COLO668 (cell line): Measurements from ENCODE around the gene NOS3.
"Not testable (repeated sequence)": the region's sequence is repeated elsewhere in the genome, so short reads cannot be mapped to it uniquely, and the experiment has no call there.

Experiments
- DNase-seq: peaks from one replicate; lab custom pipeline; 2025; ENCODE audit not compliant: unreplicated experiment; lab: John Stamatoyannopoulos, UW

Gene NOS3

DNA sequence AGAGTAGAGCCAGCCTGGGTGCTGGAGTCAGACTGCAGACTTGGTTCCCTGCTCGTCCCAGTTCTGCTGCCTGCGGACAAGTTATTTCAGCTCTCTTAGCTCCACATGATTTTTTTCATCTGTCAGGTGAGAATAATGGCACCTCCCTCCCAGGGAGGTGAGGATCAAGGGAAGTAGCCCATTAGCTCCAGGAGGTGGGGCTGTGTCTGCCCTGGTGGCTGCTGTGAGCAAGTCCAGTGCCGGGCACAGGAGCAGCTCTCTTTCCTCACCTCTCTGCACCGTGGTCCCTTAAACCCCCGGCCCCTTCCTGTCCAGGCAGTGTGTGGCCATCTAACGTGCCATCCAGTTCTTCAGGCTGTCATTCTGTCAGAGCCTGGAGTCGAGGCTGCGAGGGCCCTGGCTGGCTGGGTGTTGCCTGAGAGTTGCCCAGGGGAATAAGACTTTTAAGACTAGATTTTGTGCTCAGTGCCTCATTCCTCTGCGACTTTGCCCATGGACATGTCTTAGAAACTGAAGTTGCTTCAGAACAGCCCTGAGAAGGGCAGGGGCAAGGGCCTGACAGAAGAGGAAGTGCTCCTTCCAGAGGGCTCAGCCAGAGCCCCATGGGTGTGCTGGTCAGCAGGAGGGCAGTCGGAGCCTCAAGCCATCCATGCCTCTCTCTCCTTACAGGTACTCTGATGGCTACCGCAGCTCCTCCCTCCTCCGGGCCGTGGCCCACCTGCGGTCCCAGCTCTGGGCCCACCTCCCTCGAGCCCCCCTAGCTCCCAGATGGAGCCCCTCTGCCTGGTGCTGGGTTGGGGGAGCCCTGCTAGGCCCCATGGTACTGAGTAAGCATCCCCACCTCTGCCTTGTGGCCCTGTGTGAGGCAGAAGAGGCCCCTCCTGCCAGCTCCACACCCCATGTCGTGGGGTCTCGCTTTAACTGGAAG, 42.4 kb downstream of the NOS3 start:
- no peak for DNase-seq

DNA sequence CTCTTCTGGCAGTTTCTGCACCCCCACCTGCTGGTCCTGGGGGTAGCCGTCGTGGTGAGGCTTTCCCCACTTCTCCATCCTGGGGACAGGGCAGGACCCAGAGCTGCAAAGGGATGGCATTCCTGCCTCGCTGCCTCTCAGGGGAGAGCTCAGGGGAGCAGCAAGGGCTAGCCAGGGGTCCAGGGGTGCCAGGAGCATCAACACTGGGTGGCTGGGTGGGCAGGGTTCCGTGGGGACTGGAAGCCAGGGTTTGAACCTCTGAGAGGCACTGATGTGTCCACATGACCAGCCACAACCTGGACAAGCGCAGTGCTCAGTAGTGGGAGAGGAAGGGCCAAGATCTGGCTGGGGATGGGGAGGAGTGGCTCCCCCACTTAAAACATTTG, 43.0 kb downstream of the NOS3 start:
- DNase-seq: no peak

DNA sequence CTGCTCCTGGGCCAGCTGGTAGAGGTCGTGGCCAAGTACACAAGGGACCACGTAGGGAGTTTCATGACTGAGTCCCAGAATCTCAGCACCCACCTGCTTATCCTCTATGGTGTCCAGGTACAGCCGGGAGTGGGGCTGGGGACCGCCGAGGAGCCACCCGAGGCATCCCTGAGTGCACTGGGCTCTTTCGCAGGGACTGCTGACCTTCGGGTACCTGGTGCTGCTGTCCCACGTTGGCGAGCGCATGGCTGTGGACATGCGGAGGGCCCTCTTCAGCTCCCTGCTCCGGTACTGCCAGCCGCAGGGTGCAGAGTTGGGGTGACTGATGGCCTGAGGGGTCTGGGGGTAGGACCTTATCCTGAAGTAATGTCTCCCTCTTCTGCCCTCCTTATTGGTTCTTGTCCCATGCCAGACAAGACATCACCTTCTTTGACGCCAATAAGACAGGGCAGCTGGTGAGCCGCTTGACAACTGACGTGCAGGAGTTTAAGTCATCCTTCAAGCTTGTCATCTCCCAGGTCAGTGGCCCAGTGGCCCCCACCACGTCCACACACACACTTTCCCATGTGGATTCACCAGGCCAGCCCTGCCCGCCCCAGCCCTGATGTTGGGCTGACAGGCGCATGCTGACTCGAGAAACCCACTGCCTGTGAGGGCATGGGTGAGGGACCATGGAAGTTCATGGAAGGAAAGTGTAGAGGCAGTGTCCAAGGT, 43.7 kb downstream of the NOS3 start:
- DNase-seq: no peak

DNA sequence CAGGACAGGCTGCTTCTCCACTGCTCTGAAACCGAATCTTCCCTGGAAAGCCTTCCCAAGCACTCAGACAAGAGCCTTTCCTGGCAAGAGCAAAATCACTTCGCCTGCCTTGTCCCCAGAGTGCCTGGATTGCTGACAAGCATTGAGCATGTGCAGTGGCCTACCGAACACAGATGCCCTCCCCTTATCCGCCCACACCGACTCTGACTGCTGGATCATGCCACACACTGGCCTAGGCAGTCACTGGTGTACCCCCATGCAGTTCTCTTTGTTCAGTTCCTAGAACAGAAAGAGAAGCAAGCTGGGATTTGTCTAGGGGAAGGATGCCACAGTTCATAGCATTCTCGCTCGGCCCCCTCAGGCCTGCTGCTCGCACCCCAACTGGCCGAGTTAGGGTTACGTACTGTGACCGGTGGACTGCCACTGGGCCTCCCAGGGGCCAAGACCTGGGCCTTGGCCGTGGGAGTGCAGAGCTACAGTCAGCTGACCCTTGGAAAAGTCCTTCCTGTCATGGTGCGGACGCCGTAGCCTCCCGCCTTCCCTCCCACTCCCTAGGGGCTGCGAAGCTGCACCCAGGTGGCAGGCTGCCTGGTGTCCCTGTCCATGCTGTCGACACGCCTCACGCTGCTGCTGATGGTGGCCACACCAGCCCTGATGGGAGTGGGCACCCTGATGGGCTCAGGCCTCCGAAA, 44.4 kb downstream of the NOS3 start:
- DNase-seq: no peak

DNA sequence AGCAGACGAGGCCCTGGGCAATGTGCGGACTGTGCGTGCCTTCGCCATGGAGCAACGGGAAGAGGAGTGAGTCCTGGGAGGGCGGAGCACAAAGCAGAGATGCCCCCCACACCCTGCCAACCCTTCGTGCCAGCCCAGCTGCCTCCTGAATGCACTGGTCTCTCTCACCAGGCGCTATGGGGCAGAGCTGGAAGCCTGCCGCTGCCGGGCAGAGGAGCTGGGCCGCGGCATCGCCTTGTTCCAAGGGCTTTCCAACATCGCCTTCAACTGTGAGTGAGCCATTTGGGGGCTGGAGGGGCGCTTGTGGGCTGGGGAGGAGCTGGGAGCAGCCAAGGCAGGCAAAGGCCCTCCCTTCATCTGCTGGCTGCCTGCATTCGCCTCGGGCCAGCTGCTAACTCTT, 45.1 kb downstream of the NOS3 start:
- no peak for DNase-seq

DNA sequence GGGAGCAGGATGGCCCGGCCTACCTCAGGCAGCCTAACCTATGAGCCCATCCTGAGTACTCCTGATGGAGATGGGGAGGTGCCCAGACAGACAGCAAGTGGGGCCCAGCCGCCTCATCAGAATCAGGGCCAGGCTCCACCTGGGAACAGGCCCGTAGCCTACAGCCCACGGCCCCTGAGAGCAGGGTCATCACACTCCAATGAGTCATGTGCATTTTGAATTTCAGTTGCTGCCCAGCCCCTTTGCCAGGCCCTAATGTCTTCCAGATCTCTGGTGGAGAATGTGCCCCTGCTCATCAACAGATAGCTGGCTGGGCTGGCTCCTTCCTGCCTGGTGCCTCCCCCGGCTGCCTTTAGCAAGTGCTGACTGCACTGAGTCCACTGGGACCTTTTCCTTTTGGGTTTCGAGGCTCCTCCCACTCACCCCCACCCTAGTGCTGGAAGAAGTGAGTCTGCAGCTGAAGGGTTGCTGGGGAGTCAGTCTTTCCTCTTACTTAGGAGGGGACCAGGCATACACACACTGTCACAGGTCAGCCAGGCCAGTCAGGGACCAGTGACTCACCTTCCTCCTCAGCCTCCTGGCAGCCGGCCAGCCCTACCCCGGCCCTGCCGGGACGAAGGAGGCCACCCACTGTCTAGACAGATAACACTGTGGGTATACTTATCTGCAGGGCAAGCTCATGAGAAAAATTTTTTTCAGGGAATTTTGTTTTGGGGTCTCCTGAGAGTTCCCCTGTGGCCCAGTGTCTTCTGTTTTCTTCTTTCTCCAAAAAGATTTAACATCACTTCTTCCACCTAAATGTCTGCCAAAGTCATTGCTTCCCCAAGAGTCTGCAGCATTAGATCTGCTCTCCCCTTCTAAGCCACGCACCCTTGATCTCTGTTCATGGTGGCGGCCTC, 48.4 kb downstream of the NOS3 start:
- DNase-seq: peak; percentile 77

DNA sequence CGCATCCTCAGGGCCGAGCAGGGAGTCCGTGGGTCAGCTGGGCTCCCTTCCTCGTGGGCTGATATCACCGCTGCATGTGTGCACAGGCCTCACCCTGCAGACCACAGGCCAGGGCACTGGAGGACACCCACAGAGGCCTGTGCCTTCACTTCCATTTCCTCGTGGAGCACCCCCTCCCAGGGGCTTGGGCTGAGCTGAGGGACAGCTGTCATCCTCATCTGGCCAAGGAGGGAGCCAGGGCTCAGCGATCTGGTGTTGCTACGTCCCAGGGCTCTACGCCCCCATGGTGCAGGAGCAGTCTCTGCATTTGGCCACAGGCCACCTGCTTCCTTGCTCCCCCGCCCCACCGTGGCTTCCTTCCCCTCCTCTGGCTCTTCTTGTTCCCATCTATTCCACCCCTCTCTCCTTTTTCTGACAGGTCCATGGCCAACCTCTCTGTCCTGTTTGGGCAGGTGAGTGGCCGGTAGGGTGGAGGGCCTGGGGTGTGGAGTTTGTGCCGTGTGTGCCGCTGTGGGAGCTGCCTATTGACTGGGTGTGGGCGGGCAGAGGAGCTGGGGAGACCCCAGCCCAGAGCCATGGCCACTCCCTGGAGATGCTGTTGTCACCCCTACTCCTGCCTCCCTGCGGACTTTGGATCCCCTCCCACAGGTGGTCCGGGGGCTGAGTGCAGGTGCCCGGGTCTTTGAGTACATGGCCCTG, 49.2 kb downstream of the NOS3 start:
- no peak for DNase-seq

DNA sequence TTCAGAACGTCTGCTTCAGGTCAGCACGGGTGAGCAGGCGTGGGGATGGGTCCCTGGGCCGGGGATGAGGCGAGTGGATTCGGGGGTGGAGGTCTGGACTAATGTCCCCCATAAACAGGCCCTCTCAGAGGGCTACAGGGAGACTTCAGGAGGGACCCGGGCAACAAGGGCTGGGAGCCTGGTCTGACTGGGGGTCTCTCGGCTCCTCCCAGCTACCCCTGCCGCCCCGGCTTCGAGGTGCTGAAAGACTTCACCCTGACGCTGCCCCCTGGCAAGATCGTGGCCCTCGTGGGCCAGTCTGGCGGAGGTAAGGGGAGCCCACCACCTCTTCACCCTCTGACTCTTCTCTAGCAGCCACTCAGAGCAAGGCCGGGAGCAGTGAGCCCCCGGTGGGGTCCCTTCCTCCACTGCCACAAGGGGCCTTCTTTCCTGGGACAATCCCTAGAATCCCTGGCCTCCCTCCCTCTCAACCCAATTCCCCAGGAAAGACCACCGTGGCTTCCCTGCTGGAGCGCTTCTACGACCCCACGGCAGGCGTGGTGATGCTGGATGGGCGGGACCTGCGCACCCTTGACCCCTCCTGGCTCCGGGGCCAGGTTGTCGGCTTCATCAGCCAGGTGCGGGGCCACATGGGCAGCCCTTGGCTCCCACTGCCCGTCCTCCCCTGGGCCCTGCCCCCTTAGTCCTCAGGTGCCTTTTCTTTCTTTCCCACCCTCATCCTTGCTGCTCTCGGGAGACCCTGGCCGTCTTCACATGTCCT, 50.0 kb downstream of the NOS3 start:
- DNase-seq: no peak

DNA sequence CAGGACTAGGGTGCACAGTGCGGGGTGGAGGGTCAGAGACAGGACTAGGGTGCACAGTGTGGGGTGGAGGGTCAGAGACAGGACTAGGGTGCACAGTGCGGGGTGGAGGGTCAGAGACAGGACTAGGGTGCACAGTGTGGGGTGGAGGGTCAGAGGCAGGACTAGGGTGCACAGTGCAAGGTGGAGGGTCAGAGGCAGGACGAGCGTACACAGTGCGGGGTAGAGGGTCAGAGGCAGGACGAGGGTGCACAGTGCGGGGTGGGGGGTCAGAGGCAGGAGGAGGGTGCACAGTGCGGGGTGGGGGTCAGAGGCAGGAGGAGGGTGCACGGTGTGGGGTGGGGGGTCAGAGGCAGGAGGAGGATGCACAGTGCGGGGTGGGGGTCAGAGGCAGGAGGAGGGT, 52.6 kb downstream of the NOS3 start:
- DNase-seq: not testable (repeated sequence)

DNA sequence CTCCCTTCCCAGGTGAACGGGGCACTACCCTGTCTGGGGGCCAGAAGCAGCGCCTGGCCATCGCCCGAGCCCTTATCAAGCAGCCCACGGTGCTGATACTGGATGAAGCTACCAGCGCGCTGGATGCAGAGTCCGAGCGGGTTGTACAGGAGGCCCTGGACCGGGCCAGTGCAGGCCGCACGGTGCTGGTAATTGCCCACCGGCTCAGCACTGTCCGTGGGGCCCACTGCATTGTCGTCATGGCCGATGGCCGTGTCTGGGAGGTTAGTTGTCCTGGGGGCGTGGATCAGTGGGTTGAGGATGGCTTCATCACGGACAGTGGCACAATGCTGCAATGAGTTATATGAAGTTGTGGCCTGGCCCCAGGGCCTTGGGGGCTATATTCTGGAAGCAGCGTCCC, 53.1 kb downstream of the NOS3 start:
- no peak for DNase-seq

DNA sequence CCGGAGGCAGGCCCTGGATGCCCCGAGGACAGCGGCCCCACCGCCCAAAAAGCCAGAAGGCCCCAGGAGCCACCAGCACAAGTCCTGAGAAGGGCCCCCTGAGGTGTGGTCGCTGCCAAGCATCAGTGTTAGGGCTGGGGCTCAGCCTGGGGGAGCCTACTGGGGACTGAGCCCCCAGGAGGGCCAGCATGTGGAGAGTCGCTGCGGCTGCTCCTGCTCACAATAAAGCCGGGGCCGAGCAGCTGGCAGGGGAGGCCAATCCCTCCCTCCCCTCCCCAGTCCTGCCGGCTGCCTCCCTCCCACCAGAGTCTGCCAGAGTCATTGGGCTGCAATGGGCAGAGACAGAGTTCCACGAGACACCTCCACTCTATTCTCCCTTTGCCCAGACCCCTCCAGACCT, 54.4 kb downstream of the NOS3 start:
- DNase-seq: no peak

DNA sequence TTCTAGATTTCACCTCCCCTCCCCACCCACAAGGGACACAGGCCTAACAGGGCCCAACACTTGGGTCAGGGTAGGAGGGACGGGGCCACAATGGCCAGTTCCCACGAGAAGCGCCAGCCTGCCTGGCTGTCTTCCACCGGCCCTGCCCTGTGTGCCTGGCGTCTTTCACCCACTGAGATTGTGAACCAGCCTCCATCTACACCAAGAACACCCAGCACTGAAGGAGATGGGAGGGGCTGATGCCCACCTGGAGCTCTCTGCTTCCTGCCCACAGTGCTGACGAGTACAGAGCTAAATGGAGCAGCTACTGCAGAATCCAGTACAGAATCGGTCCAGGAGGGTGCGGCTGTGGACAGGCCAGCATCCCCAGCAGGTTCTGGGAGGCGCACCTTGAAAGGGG, 55.1 kb downstream of the NOS3 start:
- no peak for DNase-seq

DNA sequence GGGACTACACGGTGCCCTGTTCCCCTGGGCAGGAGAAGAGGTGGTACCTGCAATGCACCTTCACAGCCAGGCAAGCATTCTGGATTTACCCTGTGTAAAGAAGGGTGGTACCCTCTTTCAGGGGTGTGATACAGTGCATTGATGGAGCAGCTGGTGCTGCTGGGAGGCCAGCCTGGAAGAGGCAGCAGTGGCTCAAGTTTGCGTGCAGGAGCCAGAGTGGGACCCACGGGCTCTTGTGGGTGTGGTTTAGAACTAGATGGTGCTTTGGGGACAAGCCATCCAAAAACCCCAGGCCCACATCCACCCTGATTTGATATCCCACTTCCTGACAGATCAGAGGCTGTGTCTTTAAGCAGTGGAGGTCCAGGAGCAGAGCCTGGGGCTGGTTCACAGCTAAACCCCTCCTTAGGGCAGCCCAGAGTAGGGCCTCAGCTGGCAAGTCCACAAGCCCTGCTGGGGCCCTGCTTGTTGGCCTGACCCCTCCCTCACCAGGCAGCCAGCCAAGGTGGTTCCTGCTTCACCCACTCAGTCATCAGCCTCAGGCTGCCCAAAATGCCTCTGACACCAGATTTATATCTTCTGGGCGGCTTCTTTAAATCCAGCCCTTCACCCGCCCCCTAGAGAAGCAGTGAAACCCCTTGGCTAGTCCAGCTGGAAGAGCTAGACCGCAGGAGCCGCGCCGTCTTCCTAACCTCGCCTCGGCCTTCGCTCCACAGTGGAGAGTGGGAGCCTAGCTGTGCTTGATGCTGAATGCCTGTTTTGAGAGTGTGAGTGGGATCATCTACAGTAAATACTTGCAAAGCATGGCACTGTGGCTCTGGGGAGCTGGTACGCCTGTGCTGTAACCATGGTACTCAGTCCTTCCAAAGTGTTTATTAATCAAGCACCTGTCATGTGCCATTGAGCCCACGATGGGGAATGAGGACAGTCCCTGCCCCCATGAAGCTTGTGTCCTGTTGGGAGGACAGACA, 56.1 kb downstream of the NOS3 start:
- DNase-seq: peak; percentile 18

DNA sequence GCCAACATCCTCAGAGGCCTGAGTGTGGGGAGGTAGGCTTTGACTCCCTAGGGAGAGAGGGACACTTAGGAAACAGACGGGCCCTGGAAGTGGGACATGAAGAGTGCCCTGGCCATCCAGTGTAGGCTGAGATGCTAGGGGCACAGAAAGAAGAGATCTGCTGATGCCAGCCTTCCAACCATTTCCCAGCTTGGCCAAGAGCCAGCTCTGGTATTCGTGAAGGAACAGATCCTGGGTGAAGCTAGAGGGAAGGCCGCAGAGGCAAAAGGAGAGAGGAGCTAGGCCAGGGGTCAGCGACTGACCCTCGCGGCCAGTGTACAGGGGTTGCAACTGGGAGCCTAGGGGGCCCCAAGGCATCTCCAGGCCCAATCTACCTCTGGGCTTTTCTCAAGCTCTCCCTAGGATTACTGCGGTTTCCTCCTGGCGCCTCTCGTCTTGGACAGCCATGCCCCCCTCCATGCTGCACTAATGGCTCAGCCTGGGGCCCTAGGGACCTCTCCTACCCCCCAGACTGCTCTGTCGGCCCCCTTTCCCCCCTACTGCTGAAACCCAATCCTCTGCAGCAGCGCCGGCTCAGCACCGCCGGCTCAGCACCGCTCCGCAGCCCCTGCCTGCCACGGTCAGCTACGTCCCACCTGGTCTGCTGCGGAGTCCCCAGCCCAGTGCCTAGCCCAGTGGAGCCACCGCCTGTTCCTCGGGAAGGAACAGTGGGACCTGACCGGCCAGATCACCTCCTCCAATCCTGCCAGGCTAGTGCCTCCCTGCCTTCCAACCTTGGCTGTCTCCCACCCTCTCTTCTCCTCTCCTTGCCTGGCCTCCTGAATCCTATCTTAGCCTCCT, 57.4 kb downstream of the NOS3 start, which contains the start of gene ASIC3:
Gene ASIC3, plus strand, starts transcription at position 556 of the 840 bp plus-strand sequence. CDS start 355 bp downstream, outside the sequence.
- DNase-seq: no peak

DNA sequence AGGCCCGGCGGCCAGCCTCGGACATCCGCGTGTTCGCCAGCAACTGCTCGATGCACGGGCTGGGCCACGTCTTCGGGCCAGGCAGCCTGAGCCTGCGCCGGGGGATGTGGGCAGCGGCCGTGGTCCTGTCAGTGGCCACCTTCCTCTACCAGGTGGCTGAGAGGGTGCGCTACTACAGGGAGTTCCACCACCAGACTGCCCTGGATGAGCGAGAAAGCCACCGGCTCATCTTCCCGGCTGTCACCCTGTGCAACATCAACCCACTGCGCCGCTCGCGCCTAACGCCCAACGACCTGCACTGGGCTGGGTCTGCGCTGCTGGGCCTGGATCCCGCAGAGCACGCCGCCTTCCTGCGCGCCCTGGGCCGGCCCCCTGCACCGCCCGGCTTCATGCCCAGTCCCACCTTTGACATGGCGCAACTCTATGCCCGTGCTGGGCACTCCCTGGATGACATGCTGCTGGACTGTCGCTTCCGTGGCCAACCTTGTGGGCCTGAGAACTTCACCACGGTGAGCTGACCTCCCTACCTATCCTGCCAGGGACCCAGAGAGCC, 58.2 kb downstream of the NOS3 start:
- no peak for DNase-seq

DNA sequence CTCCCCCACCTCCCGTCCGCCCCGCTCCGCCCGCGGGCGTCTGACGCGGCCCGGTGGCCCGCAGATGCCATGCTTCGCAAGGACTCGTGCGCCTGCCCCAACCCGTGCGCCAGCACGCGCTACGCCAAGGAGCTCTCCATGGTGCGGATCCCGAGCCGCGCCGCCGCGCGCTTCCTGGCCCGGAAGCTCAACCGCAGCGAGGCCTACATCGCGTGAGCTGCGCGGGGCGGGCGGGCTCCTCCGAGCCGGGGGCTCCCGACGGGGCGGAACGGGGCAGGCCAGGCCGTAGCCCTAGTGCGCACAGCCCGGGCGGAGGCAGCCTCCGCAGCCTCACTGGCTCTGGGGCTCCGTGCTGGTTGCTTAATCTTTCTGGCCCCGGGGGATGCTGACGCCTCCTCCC, 60.3 kb downstream of the NOS3 start:
- DNase-seq: peak; percentile 34

DNA sequence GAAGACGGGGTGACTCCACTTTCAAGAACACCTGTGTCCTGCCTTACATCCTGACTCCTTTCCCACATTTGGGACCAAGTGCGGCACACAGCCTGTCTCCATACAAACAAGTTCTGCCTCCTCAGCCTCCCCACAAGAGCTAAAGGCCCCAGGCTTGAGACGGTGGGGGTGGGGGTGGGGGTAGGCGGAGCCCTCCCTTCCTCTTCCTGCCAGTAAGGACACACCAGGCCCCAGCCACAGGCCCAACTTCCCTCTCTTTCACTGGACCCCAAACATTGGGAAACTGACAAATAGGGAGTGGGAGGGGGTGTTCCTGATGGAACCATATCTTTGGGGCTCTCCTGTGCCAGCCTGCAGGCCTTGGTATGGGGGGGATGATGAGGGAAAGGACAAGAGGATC, 62.3 kb downstream of the NOS3 start:
- no peak for DNase-seq
